Neural cell (in vitro differentiated cells): ENCODE results near the gene MGAM2.

Source experiments
- CTCF ChIP-seq: fragments of 450-650 bp; IDR thresholded peaks from 2 replicates; pipeline ENCODE4 v1.5.1; 2014; ENCODE audit warnings: antibody characterized with exemption, mild to moderate bottlenecking, moderate library complexity; ENCODE audit not compliant: poor library complexity, severe bottlenecking
- EP300 ChIP-seq: fragments of 450-650 bp; conservative IDR thresholded peaks from 2 replicates; pipeline ENCODE4 v1.6.1; 2014; ENCODE audit warnings: antibody characterized with exemption, mild to moderate bottlenecking, moderate library complexity; ENCODE audit not compliant: poor library complexity, severe bottlenecking
- POLR2AphosphoS5 ChIP-seq: IDR thresholded peaks from 2 replicates; pipeline ENCODE4 v1.6.1; 2012
- REST ChIP-seq: IDR thresholded peaks from 2 replicates; pipeline ENCODE4 v1.6.1; 2012; ENCODE audit warnings: borderline replicate concordance
- SMC3 ChIP-seq: fragments of 450-650 bp; conservative IDR thresholded peaks from 2 replicates; pipeline ENCODE4 v1.6.1; 2014; ENCODE audit warnings: antibody characterized with exemption, mild to moderate bottlenecking, moderate library complexity; ENCODE audit not compliant: poor library complexity
- TAF1 ChIP-seq: IDR thresholded peaks from 2 replicates; pipeline ENCODE4 v1.6.1; 2012; ENCODE audit warnings: low read depth

GRCh38 chr7:142200206-142200605 lies 88.7 kb downstream of the MGAM2 start:
- TF ChIP-seq CTCF (no peak), POLR2AphosphoS5 (no peak), REST (no peak), TAF1 (no peak), EP300 (no peak), SMC3 (no peak)
